CD4-positive, alpha-beta memory T cell (primary cell): ENCODE measurements around the gene CHN2. TPM values are rescaled to one million over a fixed set of nuclear protein-coding genes. Genes with fewer than 3 reads are reported as not detected.

Experiments used
- CTCF ChIA-PET: fragments of 350-600 bp; sonication (Branson Sonifier 250); formaldehyde crosslinking; loops from one replicate; lab custom pipeline; 2021; ENCODE audit warnings: inconsistent platforms; ENCODE audit not compliant: partially characterized antibody; lab: Charles Lee
- POLR2A ChIA-PET: fragments of 350-600 bp; sonication (Branson Sonifier 250); formaldehyde crosslinking; loops from one replicate; lab custom pipeline; 2021; ENCODE audit not compliant: partially characterized antibody; lab: Charles Lee
- DNase-seq, 5 donors: peaks; one replicate each; pipeline versions ENCODE4 v3.0.0 to v3.0.0-alpha.2; 2020 to 2022; ENCODE audit warnings: mixed read lengths in 1 of 5
- H3K27ac ChIP-seq: one replicate; pipeline ENCODE4 v1.7.0; 2013; ENCODE audit warnings: low read depth, low read length
- H3K27me3 ChIP-seq: 2 replicates; pipeline ENCODE4 v1.7.0; 2013; ENCODE audit warnings: mild to moderate bottlenecking, low read length, moderate library complexity; ENCODE audit not compliant: insufficient read depth
- H3K36me3 ChIP-seq: 2 replicates; pipeline ENCODE4 v1.7.0; 2013; ENCODE audit warnings: mild to moderate bottlenecking, low read length, moderate library complexity; ENCODE audit not compliant: insufficient read depth
- H3K4me1 ChIP-seq: 2 replicates; pipeline ENCODE4 v1.7.0; 2013; ENCODE audit warnings: mild to moderate bottlenecking, low read length, moderate library complexity; ENCODE audit not compliant: insufficient read depth
- H3K4me3 ChIP-seq, 2 donors: one replicate each; pipeline ENCODE4 v1.7.0; 2013; ENCODE audit warnings: low read length in 2 of 2, mild to moderate bottlenecking in 1 of 2
- H3K9me3 ChIP-seq, 2 donors: one replicate each; pipeline ENCODE4 v1.7.0; 2013; ENCODE audit warnings: low read length in 2 of 2, control low read depth in 1 of 2; ENCODE audit not compliant: control insufficient read depth in 1 of 2
- H3K27ac Mint-ChIP-seq, 7 donors: one replicate each; pipeline ENCODE4 v1.8.0; 2020 to 2021; ENCODE audit warnings: mixed read lengths in 7 of 7, mild to moderate bottlenecking in 6 of 7, inconsistent platforms in 3 of 7, moderate library complexity in 3 of 7
- H3K27me3 Mint-ChIP-seq, 2 donors: one replicate each; pipeline ENCODE4 v1.8.0; 2020 to 2021; ENCODE audit warnings: mixed read lengths in 2 of 2
- H3K36me3 Mint-ChIP-seq, 2 donors: one replicate each; pipeline ENCODE4 v1.8.0; 2020 to 2021; ENCODE audit warnings: mixed read lengths in 2 of 2, inconsistent platforms in 1 of 2, mild to moderate bottlenecking in 1 of 2
- H3K4me1 Mint-ChIP-seq, 4 donors: one replicate each; pipeline ENCODE4 v1.8.0; 2020 to 2021; ENCODE audit warnings: mixed read lengths in 4 of 4, mild to moderate bottlenecking in 1 of 4
- H3K4me3 Mint-ChIP-seq, 8 donors: one replicate each; pipeline ENCODE4 v1.8.0; 2020 to 2021; ENCODE audit warnings: mixed read lengths in 8 of 8, mild to moderate bottlenecking in 7 of 8, moderate library complexity in 6 of 8, inconsistent platforms in 3 of 8
- H3K9me3 Mint-ChIP-seq, 8 donors: one replicate each; pipeline ENCODE4 v1.8.0; 2020 to 2021; ENCODE audit warnings: mixed read lengths in 8 of 8, mild to moderate bottlenecking in 5 of 8, inconsistent platforms in 3 of 8, moderate library complexity in 1 of 8
- intact Hi-C: fragments of 100-400 bp; cut with micrococcal nuclease; formaldehyde crosslinking; loops from one replicate; pipeline ENCODE4 v1.15.1; 2023
- polyA plus RNA-seq, 2 donors: library from polyadenylated mRNA; unstranded; fragments of 300-500 nt; fragmentation: Illumina TruSeq; gene quantifications; one replicate each; pipeline ENCODE4 v1.2.3, GENCODE V29; 2021
- total RNA-seq, 2 experiments: library from RNA; stranded (reverse); gene quantifications; one replicate each; pipeline ENCODE4 v1.2.3, GENCODE V29; 2021

CHN2 gene
- total and polyA plus RNA-seq, 4 experiments from 2014 or later = 1.8 to 7.6 (median 3.5) TPM

DNA sequence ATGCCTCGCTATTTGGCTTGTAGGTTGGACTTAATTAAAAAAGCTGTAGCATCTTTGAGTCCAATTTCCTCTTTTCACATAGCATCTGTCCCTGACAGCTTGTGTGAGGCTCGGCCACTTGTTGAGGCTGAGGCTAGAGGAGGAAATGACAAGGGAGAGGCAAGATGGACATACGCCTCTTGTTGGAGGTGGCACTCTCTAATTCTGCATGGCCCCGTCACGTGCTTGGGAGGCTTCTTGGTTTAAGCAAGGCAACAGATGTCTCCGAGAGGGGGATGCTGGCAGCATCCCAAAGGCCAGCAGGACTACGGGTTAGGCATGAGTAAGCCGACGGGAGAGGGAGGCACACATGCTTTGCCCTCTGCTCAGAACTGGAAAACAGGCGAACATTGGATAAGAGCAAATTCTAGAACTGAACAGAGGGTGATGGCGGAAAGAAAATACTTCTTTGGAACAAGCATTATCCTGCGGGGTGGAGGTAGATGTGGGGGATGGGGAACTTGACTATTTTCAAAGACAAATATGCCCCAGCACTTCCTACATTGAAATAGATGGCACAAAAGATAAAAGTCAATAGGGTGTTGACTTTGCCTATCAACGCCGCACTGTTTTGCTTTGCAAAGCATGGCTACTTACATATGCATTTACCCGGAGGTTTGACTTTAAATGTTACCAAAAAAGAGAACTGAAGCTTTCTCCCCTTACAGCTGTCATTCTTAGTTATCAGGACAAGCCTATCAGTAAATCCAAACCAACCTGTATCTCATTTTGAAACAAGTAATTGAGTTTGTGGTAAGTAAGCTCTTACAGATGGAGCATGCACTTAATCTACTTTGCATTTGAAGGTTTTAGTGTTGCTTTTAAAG lies 94.8 kb downstream of the CHN2 start:
- no peaks in the 10 kb centered on the region for H3K36me3 Mint-ChIP-seq
- ChIA-PET CTCF (interaction anchor here (1.3 kb wide), 1 partner anchor 24 kb away, joined by 3 read pairs; no protein-coding TSS in a partner anchor), POLR2A (no interaction called here)
- no peaks in the 10 kb centered on the region for H3K27me3 ChIP-seq
- peaks cover 14 to 18% (median 16%) of the 10 kb centered on the region in 4 donors for H3K4me1 Mint-ChIP-seq
- DNase-seq = no peak
- peaks cover 10% of the 10 kb centered on the region for H3K4me1 ChIP-seq
- peak overlapping the region in 1 of 8 donors; percentile 5 for H3K4me3 Mint-ChIP-seq
- intact Hi-C loops = no loop called here
- peaks cover 0 to 4% (median 0%) of the 10 kb centered on the region in 8 donors for H3K9me3 Mint-ChIP-seq
- no peaks in the 10 kb centered on the region for H3K36me3 ChIP-seq
- H3K27ac Mint-ChIP-seq = no peak overlapping the region
- H3K4me3 ChIP-seq = no peak overlapping the region
- H3K9me3 ChIP-seq = no peaks in the 10 kb centered on the region
- H3K27ac ChIP-seq = no peak overlapping the region
- no peaks in the 10 kb centered on the region for H3K27me3 Mint-ChIP-seq

DNA sequence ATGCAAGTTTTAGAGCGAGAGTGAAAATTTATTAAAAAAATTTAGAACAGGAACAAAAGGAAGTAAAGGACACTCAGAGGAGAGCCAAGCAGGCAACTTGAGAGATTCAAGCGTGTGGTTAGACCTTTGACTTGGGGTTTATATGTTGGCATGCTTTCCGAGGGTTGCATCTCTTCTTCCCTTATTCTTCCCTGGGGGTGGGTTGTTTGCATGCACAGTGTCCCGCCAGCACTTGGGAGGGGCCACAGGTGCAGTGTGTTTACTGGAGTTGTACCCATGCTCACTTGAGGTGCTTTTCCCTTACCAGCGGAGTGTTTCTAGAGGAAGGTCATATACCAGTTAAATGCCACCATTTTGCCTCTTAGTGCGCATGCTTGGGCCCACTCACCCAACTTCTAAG lies 96.3 kb downstream of the CHN2 start:
- Histone ChIP-seq H3K4me3 (no peak overlapping the region), H3K36me3 (no peaks in the 10 kb centered on the region), H3K9me3 (no peaks in the 10 kb centered on the region), H3K27ac (no peak overlapping the region), H3K4me1 (no peaks in the 10 kb centered on the region), H3K27me3 (no peaks in the 10 kb centered on the region)
- intact Hi-C loops = no loop called here
- CTCF ChIA-PET = no interaction called here
- Mint-ChIP-seq H3K4me1 (peaks cover 6 to 8% (median 7%) of the 10 kb centered on the region in 4 donors), H3K27me3 (no peaks in the 10 kb centered on the region), H3K4me3 (no peak overlapping the region), H3K27ac (no peak overlapping the region), H3K36me3 (no peaks in the 10 kb centered on the region), H3K9me3 (peaks cover 0 to 4% (median 0%) of the 10 kb centered on the region in 8 donors)
- POLR2A ChIA-PET = no interaction called here
- no peak for DNase-seq

- no peak overlapping the region for H3K4me3 Mint-ChIP-seq
- CTCF ChIA-PET = no interaction called here
- H3K9me3 ChIP-seq = no peaks in the 10 kb centered on the region
Observed at GRCh38 chr7:29291723-29292618, 97.4 kb downstream of the CHN2 start.

GRCh38 chr7:29292886-29293658 lies 98.5 kb downstream of the CHN2 start:
- Histone ChIP-seq H3K4me3 (no peak overlapping the region), H3K4me1 (no peaks in the 10 kb centered on the region), H3K9me3 (no peaks in the 10 kb centered on the region), H3K36me3 (no peaks in the 10 kb centered on the region), H3K27me3 (no peaks in the 10 kb centered on the region), H3K27ac (no peak overlapping the region)
- H3K27me3 Mint-ChIP-seq = peaks cover 0 to 2% of the 10 kb centered on the region in 2 donors
- H3K36me3 Mint-ChIP-seq = no peaks in the 10 kb centered on the region
- CTCF ChIA-PET = no interaction called here
- peaks cover 0 to 8% (median 5%) of the 10 kb centered on the region in 4 donors for H3K4me1 Mint-ChIP-seq
- POLR2A ChIA-PET = no interaction called here
- peaks cover 0 to 4% (median 0%) of the 10 kb centered on the region in 8 donors for H3K9me3 Mint-ChIP-seq
- no peak overlapping the region for H3K4me3 Mint-ChIP-seq
- H3K27ac Mint-ChIP-seq = peak overlapping the region in 1 of 7 donors; percentile 70
- intact Hi-C loops = no loop called here
- no peak for DNase-seq

More at GRCh38 chr7:29291723-29292618, 97.4 kb downstream of the CHN2 start:
- Mint-ChIP-seq H3K36me3 (no peaks in the 10 kb centered on the region), H3K9me3 (peaks cover 0 to 4% (median 0%) of the 10 kb centered on the region in 8 donors), H3K27me3 (peaks cover 0 to 2% of the 10 kb centered on the region in 2 donors), H3K27ac (no peak overlapping the region), H3K4me1 (peaks cover 0 to 8% (median 5%) of the 10 kb centered on the region in 4 donors)
- Histone ChIP-seq H3K4me1 (no peaks in the 10 kb centered on the region), H3K4me3 (no peak overlapping the region), H3K27ac (no peak overlapping the region), H3K36me3 (no peaks in the 10 kb centered on the region), H3K27me3 (no peaks in the 10 kb centered on the region)
- DNase-seq = no peak
- POLR2A ChIA-PET = no interaction called here
- intact Hi-C loops = no loop called here

DNA sequence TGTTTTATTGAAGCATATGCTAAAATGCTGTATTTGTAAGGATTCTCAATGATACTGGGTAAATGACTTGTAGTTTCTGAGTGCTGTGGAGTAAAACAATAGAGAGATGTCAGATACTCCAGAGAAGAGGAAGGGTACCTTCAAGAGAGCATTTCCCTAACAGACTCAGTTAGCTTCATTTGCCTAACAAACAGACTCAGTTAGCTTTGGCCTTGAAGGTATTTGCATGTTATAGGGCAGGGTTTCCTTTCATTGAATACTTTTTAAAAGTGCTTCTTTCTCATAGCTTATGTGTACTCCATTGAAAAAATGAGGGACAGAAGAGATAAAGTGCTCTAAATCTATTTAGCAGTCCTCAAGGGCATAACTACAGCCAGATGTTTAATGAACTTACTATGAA lies 101.8 kb downstream of the CHN2 start:
- Mint-ChIP-seq H3K4me3 (no peak overlapping the region), H3K36me3 (no peaks in the 10 kb centered on the region), H3K4me1 (no peaks in the 10 kb centered on the region), H3K27me3 (peaks cover 0 to 2% of the 10 kb centered on the region in 2 donors), H3K9me3 (peaks cover 0 to 1% (median 0%) of the 10 kb centered on the region in 8 donors), H3K27ac (no peak overlapping the region)
- Histone ChIP-seq H3K36me3 (no peaks in the 10 kb centered on the region), H3K4me1 (no peaks in the 10 kb centered on the region), H3K27me3 (no peaks in the 10 kb centered on the region), H3K27ac (no peak overlapping the region), H3K9me3 (no peaks in the 10 kb centered on the region), H3K4me3 (no peak overlapping the region)
- ChIA-PET CTCF (no interaction called here), POLR2A (no interaction called here)
- no peak for DNase-seq
- intact Hi-C loops = no loop called here

DNA sequence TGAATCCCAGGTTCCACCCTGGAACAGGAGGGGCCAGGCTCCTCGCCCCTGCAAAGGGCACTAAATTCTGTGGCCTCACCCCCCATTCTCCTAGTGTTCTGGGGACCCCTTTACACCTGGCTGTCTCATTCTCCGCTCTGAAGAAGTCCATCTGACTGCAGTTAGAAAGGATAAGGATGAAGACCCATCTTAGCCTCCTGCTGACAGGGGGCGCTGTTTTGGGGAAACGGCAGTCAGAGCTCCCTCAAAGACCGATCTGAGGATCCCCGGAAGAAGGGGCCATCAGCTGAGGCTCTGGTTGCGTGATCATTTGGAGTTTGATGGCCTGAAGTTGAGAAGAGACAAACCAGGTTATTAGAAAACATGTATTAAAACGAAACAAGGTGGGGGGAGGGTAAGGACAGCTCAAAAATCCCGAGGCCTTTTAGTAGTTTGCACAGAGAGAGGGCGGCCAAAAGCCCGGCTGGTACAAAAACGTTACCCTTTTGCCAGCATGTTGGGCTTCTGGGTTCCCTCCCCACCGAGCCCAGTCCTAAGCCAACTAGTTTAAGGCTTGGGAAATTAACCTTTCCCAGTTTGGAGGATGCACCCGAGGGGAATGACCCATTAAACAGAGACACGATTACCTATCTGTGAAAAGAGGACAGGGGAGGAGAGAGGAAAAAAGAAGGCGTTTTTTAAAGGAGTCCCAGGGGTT lies 102.8 kb downstream of the CHN2 start:
- H3K9me3 ChIP-seq = no peaks in the 10 kb centered on the region
- intact Hi-C loops = no loop called here
- peak overlapping the region in 1 of 7 donors; percentile 4 for H3K27ac Mint-ChIP-seq
- no peak overlapping the region for H3K4me3 Mint-ChIP-seq
- H3K27me3 Mint-ChIP-seq = peaks cover 0 to 2% of the 10 kb centered on the region in 2 donors
- H3K36me3 Mint-ChIP-seq = no peaks in the 10 kb centered on the region
- H3K4me1 Mint-ChIP-seq = no peaks in the 10 kb centered on the region
- CTCF ChIA-PET = no interaction called here
- no peaks in the 10 kb centered on the region for H3K27me3 ChIP-seq
- POLR2A ChIA-PET = no interaction called here
- H3K9me3 Mint-ChIP-seq = peaks cover 0 to 1% (median 0%) of the 10 kb centered on the region in 8 donors
- no peak for DNase-seq
- no peak overlapping the region for H3K4me3 ChIP-seq
- H3K4me1 ChIP-seq = no peaks in the 10 kb centered on the region
- H3K36me3 ChIP-seq = no peaks in the 10 kb centered on the region
- no peak overlapping the region for H3K27ac ChIP-seq
